Ovary (tissue), 3 donors: ENCODE measurements around the gene PIK3R5.

ENCODE experiments used
- CTCF ChIP-seq, 3 donors: fragments of 450-650 bp in 2 of 3; fragments of 200-600 bp in 1 of 3; IDR thresholded peaks; one replicate each; pipeline versions ENCODE4 v1.5.1 to v1.8.0; 2016 to 2022; ENCODE audit warnings: antibody characterized with exemption in 3 of 3, mild to moderate bottlenecking in 1 of 3
- EP300 ChIP-seq: sonication (generic); formaldehyde crosslinking; IDR thresholded peaks from one replicate; pipeline ENCODE4 v1.6.1; 2017; ENCODE audit warnings: antibody characterized with exemption
- POLR2A ChIP-seq: fragments of 450-650 bp; IDR thresholded peaks from one replicate; pipeline ENCODE4 v1.6.1; 2017; ENCODE audit warnings: antibody characterized with exemption, mild to moderate bottlenecking, moderate library complexity
- donor health status: DM: no; HTN: no; CAD: no.

DNA sequence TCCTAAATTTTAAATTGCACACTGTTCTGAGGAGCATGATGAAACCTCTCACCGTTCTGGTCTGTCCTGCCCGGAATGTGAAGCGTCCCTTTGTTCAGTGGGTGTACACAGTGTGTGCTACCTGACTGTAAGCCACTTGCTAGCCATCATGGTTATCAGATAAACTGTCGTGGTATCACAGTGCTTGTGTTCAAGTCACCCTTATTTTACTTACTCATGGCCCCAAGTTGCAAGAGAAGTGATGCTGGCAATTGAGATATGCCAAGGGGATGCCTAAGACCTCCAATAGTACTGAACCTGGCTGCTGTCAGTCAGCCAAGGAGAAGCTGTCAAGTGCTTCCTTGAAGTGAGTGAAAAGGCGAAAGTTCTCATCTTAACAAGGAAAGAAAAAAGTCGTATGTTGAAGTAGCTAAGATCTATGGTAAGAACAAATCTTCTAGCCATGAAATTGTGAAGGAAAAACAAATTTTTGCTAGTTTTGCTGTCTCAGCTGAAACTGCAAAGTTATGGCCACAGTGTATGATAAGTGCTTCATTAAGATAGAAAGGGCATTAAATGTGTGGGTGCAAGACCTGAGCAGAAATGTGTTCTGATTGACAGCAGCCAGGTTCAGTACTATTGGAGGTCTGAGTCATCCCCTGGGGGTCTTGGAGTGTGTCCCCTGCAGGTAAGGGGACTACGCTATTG lies 103.9 kb downstream of the PIK3R5 start:
- no peak for TF ChIP-seq POLR2A
- TF ChIP-seq CTCF (IDR thresholded peaks at IDR 0.05): no peak
- no peak for TF ChIP-seq EP300
